GM12865 (cell line): ENCODE results near the gene REC114.

Experiments used
- DNase-seq: peaks from one replicate; pipeline ENCODE4 v3.0.0; 2010; ENCODE audit warnings: low read depth
- H3K4me3 ChIP-seq: 2 replicates; pipeline ENCODE4 v1.5.1; 2011; ENCODE audit warnings: mild to moderate bottlenecking, low read depth, low read length, control low read depth
- CTCF ChIP-seq: IDR thresholded peaks from 2 replicates; pipeline ENCODE4 v1.5.1; 2011; ENCODE audit warnings: low read length, control low read depth, low read depth, inconsistent platforms; ENCODE audit not compliant: insufficient read depth; ENCODE audit errors: missing control alignments

Gene REC114

GRCh38 chr15:73601451-73602445 is 158.8 kb downstream of the REC114 start:
- no peak for DNase-seq
- no peak for TF ChIP-seq CTCF
- H3K4me3 ChIP-seq: no peak overlapping the region

GRCh38 chr15:73602446-73602843 is 159.5 kb downstream of the REC114 start:
- DNase-seq: no peak
- H3K4me3 ChIP-seq: no peak overlapping the region
- no peak for TF ChIP-seq CTCF

- DNase-seq: no peak
- TF ChIP-seq CTCF: no peak
- H3K4me3 ChIP-seq: no peak overlapping the region
Measured at GRCh38 chr15:73602992-73603391, 160.0 kb downstream of the REC114 start.

- no peak for TF ChIP-seq CTCF
- no peak for DNase-seq
- H3K4me3 ChIP-seq: no peak overlapping the region
Measured at GRCh38 chr15:73604477-73604876, 161.5 kb downstream of the REC114 start.

- DNase-seq: no peak
- no peak overlapping the region for H3K4me3 ChIP-seq
- no peak for TF ChIP-seq CTCF
Measured at GRCh38 chr15:73605759-73606436, 162.9 kb downstream of the REC114 start.

- DNase-seq: no peak
- no peak overlapping the region for H3K4me3 ChIP-seq
- TF ChIP-seq CTCF: no peak
Measured at GRCh38 chr15:73607405-73607804, 164.4 kb downstream of the REC114 start.
